HG03460 (cell line): ENCODE data around the gene POU4F1.

Source experiments
- ATAC-seq: cut with Tn5 transposase; IDR thresholded peaks from one replicate; pipeline ENCODE4 v1.9.1; 2021; ENCODE audit not compliant: unreplicated experiment

POU4F1 gene

DNA sequence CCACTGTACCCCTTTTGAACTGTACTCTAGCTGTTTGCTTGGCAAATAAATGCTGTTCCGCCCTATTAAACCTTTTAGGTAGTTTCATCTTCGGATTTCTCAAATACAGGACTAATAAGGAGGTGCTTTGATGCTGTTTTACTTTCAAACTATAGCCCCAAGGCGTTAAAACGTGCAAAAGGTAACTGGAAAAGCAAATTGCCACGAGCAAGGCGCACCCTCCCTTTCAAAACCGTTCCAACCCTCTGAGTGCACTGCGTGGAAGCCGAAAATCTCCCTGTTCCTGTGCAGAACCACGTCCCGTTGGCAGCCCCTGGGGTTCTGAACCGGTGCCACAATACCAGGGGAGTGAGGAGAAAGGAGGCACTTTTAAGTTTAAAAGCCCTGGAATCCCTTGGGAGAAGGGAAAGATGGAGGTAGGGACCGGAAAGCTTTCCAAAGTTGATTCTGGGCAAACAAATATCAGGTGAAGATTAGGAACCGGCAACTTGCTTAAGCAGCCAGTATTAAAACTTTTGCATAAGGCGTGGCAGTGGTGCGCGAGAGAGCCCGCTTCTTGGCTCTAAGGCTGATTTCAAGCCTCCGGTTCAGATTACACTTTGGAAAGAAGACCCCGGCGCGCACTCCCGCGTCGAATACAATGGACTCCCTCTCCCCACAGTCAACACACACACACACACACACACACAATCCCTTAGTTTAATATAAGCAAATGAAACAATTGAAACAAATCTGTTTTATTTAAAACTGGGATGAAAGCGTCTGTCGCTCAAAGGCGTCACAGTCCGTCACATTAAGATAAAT, 9.5 kb downstream of the POU4F1 start:
- no peak for ATAC-seq

GRCh38 chr13:78593129-78593528, 10.2 kb downstream of the POU4F1 start:
- no peak for ATAC-seq

DNA sequence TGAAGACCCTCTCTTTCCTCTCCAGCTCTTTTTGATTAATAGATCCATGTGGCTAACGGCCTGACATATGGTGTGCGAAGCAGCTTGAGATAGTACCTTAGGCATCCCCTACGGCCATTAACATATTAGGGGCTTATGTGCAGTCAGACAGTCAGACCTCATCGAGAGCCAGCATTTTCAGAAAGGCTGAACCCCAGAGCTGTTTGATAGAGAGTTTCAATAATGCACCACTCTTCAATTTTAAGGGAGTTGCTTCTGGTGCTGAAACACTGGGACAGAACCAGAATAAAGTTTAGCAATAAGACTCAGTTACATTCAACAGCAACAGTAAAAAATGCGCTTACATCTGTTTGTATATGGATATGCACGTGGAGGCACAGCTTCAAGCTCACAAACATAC, 10.8 kb downstream of the POU4F1 start:
- ATAC-seq = no peak

- no peak for ATAC-seq
Measured at GRCh38 chr13:78589206-78589605, 14.1 kb downstream of the POU4F1 start.

DNA sequence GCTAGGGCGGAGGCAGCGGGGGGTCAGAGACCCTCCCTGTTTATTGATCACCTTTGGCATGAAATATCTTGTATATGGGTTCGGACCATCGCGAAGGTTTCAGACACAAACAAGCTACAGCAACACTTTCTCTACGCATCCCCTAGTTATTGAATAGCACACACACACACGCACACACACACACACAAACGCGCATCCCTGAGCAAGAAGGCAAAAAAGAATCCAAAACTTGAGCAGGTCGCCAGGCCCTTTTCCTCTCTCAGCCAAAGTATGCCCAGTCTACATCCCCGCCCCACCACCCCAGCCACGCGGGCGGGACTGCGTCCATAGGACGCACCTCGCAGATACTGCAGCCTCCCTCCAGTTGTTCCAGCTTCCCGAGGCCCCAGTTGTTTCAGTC, 16.0 kb downstream of the POU4F1 start:
- no peak for ATAC-seq

DNA sequence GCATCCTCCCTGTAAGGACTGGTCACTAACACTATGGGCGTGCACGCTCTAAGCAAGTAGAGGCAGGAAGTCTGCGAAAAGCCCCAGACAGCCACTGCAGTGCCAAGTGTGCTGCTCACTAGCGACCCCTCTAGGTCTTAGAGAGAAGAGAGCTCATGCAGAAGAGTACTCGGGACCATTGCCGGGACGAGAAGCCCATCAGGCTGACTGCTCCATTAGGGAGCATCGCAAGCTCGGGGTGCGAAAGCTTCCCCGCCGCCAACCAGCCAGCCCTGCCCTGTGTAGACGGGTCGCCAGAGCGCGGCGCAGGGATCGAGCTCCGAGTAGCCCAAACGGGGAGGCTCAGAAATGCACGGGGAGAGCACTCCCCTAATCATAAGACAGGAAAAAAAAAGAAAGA, 16.6 kb downstream of the POU4F1 start:
- no peak for ATAC-seq

DNA sequence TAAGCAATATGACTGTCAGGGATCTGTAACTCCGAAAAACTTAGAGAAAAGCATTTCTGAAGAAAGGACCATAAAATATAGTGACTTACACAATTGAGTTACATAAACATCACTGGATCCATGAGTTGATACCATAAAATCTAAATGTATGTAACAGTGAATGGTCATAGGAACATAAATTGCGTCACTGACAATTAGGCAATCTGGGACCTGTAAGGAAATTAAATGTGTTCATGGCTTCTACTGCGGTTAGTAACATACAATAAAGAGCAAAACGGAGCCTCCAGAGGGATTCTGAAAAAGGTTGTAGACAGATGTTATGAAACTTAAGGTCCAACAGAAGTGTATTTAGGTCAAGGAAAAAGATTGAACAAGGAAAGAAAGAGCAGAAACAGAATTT, 27.1 kb downstream of the POU4F1 start:
- ATAC-seq = no peak

DNA sequence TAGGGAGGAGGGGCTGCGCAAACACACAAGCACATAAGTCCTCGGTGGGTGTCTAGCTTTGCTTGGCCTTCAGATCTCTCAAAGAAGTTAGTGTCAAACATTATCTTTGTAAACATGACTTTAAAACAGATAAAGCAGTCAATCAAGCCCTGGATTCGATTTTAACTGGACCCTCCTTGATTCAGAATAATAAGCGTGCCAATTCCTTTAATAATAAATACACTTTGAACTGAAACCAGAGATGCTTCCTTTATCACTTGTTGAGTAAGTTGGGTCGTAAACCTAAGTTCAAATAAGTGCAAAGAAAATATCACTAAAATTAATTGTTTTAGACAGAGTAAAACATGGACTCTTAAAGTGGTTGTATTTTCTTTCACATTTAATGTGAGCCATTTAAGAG, 30.9 kb downstream of the POU4F1 start:
- no peak for ATAC-seq

DNA sequence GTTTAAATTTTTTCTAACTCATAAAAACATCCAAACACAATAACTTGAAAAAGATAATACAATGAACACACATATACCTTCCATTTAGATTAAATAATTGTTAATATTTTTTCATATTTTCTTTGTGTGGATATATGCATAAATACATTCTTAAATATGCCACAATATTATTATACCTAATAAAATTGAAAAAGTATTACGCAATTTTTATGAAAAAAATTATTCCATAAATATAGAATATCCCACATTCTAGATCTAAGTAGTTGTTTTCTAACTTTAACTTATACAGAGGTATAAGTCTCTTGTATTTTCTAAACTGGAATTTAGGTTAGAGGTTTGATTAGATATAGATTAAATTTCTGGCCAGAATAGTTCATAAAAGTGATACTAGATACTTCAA, 34.3 kb downstream of the POU4F1 start:
- no peak for ATAC-seq

DNA sequence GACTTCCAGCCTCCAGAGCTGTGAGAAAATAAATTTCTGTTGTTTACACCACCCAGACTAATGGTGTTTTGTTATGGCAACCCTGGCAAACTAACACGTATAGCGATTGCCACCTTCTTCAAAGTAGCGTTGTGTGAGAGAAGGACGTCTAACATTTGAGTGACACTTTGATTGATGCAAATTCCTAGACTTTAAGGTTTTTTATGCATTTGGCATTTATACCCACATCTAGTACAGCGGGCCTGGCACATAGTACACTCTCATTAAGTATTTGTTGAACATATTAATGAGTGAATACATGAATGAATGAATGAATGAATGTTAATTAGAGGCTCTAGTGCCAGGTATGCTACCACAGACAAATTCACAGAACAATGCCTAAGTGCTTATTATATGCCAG, 36.7 kb downstream of the POU4F1 start:
- no peak for ATAC-seq

- ATAC-seq = no peak
Measured at GRCh38 chr13:78562237-78562889, 41.0 kb downstream of the POU4F1 start.
